NCI-H774 (cell line): ENCODE results near the gene CMKLR1.

Experiments
- DNase-seq: peaks from one replicate; lab custom pipeline; 2025; lab: John Stamatoyannopoulos, UW

Gene CMKLR1

DNA sequence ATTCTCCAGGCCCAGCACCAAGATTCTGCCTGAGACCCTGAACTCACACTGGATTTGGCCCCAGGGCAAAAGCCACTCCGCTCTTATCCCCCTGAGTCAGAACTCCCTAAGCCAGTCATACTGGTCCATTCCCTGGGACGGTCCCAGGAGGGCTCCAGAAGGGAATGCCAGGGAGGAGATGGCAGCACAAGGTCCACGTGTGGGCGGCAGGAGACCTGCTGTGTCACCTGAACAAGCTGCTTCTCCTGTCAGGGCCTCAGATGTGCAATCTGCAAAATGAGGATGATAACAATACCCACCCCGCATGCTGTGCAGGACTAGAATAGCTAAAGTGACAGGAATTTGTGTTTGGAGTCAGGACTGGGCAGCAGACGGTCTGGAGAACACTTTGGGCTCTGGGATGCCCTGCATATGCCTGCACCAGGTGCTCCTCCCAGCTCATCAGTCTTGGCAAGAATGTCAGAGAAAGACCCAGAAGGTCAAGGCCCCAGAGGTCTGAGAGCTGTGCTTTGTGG lies 40.3 kb downstream of the CMKLR1 start:
- no peak for DNase-seq

DNA sequence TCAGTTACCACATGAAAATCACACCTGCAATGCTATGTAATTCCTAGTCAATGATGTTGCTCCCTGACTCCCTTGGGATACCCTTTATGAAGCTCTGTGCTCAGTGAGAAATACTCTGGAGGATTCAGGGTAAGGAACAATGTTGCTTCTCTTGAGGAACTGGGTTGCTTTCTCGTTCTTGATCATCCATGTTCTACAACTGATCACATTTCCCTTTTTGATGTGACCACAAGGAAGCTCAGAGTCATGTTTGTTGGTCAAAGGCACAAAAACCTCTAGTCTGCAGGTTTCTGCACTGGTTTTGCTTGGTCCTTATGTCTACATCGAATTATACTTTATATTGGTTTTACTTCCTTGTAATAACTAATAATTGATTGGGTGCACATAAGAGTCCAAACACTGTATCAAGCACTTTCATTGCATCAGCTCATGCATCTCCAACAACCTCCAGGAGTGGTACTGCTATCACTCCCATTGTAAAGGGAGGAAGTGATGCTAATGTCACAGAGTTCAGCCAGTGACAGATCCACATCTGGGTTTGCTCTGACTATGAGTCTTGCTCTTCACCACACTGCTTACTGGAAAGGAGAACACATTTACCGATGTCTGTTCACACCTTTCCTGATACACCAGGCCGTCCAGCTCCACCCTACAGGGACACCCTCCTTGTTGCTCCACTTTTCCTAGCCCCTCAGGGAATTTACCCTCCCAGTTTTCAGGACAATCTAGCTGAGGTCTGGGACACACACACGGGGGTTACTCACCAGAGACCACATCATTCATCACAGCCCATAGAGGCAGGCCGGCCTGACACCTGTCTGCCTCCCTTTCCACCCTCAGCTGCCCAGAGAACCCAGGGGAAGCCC lies 41.0 kb downstream of the CMKLR1 start:
- DNase-seq, result no peak

DNA sequence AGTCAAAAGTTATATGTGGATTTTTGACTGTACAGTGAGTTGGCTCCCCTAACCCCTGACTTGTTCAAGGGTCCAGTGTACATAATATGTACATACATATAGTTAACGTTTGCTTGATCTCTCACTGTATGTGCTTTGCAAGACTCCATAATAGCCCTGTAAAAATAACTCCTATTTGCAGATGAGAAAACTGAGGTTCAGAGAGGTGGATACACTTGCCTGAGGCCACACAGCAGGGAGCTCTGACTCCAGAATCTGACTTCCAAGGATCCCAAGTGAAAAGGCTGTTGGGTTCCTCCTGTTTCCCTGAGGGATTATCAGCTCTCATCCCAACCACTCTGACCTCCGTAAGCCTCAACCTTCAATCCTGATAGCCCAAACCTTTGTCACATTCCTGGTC lies 41.7 kb downstream of the CMKLR1 start:
- DNase-seq, result no peak

DNA sequence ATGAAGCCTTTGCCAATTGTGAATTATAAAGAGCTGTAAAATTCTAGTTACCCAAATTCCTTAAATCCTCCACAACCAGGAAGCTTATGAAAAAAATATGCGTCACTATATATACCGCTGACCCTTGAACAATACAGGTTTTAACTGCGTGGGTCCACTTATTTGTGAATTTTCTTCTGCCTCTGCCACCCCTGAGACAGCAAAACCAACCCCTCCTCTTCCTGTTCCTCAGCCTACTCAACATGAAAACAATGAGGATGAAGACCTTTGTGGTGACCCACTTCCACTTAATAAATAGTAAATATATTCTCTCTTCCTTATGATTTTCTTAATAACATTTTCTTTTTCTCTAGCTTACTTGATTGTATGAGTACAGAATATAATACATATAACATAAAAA lies 42.2 kb downstream of the CMKLR1 start:
- no peak for DNase-seq

DNA sequence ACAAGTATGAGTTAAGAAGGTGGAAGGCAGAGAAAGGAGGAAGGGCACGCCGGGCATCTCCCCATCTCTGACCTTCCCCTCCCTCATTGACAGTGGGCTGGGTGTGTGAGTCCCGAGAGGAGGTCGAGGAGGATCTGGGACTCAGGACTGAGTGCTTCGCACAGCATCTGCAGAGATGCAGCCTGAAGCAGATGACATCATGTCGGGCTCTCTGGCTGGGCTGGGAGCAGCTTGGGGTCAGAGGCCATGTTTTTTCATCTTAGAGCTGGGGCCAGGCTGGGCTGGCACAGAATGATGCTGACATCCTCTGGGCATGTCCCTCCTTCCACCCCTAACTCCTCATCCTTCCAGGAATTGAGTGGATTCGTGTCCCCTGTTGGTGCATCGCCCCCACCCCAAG lies 43.5 kb downstream of the CMKLR1 start:
- no peak for DNase-seq

DNA sequence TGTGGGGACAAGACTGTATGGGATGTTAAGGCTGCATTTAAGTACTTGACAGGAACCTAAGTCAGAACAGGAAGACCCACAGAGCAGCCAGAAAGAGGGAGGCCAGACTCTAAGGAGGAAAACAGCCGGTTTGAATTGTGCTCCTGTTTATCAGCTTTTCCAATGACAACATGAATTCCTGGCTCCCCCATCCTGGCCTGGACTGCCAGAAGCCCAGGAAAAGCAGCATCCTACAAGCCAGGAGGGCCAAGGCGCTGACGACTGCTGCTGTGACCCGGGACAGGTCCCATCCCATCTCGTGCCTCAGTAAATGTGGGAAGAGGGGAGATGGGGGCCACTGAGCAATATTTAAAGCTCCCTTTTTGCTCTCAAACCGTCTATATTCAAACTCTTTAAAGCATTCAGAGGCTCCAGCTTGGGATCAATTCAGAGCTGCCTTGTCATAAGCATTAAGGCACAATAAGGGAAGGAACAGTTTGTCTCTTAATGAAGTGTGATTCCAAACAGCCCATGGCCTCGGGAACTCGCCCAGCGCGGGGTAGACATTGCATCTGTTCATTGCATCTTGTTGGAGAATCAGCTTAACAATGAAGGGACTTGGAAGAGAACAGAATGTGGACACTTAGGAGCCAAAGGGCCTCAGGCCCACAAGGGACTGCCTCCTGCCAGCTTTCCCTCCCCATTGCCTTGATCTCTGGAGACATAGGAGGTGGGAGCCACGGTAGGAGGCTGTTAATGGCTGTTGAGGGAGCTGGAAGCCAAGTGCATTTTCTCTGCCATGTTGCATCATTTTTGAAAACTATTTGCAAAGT lies 49.6 kb downstream of the CMKLR1 start:
- no peak for DNase-seq

DNA sequence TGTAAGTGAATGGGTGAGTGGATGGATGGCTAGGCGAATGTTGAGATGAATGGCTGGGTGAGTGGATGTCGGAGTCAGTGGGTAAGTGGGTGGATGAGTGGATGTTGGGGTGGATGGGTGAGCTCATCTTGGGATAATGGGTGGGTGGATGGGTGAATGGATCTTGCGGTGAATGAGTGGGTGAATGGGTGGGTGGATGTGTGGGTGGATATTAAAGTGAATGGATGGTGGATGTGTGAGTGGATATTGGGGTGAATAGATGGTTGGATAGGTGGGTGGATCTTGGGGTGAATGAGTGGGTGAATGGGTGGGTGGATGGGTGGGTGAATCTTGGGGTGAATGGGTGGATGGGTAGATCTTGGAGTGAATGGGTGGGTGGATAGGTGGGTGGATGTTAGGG lies 51.9 kb downstream of the CMKLR1 start:
- no peak for DNase-seq

DNA sequence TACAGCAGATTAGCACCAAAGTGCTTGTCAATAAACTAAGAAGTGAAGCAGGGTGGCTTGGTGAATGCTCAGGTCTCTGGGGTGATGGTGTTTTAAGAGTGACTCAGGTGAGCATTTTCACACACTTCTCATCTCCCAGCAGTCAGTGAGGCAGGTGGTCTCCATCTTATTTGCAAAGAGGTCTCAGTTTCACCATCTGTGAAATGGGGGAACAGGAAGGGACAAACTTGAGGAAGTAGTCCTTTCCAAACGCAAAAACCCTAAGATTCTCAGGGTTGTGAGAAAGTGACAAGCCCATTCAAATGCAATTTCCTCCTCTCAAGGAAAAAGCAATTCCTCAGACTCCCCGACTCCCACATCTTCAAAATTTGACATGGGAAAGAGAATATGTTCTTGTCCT lies 54.1 kb downstream of the CMKLR1 start:
- no peak for DNase-seq

DNA sequence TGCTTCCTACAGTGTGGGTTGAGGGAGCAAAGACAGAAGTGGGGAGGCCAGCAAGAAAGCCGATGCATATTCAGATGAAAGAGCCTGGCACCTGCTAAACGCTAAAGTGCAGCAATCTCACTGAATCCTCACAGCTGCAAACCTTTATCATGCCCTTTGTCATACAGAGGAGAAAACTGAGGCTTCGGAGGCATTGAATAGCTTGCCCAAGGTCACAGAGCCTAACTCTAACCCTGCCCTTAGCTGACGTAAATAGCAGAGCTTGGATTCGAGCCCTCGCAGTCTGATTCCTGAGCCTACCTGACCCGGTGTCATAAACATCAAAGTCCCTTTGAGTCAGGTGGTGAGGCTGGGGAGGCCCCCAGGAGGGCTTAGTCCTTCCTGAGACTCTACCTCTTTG lies 54.9 kb downstream of the CMKLR1 start:
- no peak for DNase-seq

DNA sequence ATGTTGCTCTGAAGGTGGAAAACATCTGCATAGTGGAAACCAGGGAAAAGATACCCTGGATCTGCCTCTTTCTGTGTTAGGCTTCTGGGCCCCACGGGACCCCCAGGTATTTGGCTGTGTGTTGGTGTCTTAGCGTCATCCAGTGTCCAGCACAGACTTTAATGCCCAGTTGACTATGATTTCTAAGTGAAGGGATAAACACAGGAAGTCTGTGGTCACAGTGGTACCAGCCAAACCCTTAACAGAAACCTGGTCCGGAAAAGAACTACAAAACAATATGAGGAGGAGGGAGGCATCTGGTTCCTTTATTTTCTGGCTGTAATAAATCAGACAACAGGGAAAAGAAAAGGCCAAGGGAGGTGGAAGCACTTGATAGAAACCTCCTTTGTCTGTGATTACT lies 56.4 kb downstream of the CMKLR1 start:
- DNase-seq, result no peak

DNA sequence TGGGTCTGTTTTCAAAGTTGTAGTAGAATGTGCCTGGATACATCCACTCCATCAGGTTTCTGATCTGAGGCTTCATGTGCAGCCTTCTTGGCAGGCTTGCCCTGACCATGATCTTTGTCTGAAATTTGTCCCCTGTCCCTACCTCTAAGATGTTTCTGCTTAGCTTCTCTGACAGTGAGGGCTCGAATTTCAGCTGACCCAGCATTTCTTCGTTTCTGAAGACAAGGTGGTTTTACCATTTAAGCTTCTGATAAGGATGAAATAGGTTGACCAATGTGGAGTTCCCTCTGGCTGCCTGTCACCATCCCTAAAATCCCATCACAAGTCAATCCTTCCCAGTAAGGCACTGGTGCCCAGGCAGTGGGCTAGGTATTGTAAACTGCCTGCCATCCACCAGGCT lies 57.0 kb downstream of the CMKLR1 start:
- DNase-seq, result no peak

DNA sequence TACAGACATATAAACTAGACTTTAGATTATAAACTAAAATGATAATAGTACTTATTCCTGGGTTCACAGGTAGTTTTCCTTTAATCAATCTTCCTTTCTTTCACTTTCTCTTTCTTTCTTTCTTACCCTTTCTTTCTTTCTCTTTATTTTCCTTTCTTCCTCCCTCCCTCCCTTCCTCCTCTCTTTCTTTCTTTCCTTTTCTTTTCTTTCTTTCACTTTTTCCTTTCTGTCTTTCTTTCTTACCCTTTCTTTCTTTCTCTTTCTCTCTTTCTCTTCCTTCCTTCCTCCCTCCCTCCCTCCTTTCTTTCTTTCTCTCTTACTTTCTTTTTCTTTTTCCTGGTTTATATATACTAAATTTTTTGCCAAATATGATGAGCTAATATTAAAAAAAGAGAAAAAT lies 61.5 kb downstream of the CMKLR1 start:
- DNase-seq, result no peak

DNA sequence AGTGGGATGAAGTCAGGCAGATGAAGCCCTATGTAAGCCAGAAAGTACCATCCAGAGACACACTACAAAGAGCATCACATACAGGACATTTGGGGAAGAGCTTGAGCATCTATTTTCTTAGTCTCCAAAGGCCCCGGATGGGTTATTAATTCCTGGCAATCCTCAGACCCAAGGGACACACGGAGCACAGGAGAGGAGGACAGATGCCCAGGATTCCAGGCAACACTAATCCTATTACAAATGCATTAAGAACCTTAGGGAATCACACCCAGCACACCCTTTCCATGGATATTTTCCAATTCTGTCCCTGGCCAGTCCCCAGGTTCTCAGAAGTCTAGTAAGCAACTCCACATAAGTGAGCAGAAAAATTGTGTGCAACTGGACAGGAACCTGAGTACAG lies 65.9 kb downstream of the CMKLR1 start:
- no peak for DNase-seq

DNA sequence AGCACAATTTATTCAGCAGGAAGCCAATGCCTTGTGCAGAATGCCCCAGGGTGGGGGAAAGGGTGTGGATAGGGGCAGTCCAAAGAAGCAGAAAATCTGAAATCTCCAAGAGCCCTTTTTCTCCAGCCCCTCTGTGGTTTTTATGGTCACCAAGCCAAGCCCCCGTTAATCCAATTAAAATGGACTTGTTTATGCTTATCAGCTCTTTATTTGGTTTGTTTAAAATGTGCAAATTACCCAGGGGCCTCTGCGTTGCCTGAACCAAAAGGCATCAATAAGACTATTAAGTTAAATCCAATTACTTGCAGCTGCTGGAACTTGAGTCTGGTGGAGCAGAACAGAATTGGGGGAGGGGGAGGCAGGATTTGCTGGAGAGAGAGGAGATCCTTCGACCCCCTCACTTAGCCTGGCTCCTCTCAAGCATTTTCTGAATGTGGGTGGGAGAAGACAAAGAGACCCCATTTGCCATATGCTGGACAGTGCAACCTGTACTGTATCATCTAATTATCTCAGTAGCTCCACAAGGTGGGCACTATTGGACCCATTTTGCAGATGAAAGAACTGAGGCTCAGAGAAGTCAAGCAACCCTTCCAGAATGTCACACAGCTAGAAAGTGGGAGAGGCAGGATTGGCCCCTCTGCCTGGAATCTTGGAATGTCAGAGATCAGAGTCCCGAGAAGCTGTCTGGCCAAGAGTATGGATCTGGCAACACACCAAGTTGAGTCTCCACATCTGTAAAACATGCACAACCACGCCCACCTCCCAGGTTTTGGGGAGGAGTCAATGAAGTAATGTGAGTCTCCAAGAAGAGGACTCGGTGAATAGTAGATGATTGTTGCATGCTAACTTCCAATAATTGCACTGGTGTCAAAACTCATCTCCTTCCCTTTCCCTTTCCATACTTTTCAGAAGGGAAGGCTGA lies 66.9 kb downstream of the CMKLR1 start:
- DNase-seq, result no peak

DNA sequence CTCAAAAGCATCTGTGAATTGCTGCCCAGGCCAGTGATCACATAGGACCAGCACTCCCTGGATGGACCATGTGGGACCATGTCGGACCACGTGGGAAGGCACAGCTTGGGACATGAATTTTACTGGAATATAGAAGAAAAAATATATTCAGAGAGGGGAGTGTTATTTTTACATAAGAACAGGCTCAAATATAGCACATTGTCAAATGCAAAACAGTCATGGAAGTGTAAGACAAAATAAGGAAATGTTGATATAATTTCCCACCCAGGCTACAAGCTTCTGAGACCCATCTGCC lies 68.3 kb downstream of the CMKLR1 start:
- no peak for DNase-seq

DNA sequence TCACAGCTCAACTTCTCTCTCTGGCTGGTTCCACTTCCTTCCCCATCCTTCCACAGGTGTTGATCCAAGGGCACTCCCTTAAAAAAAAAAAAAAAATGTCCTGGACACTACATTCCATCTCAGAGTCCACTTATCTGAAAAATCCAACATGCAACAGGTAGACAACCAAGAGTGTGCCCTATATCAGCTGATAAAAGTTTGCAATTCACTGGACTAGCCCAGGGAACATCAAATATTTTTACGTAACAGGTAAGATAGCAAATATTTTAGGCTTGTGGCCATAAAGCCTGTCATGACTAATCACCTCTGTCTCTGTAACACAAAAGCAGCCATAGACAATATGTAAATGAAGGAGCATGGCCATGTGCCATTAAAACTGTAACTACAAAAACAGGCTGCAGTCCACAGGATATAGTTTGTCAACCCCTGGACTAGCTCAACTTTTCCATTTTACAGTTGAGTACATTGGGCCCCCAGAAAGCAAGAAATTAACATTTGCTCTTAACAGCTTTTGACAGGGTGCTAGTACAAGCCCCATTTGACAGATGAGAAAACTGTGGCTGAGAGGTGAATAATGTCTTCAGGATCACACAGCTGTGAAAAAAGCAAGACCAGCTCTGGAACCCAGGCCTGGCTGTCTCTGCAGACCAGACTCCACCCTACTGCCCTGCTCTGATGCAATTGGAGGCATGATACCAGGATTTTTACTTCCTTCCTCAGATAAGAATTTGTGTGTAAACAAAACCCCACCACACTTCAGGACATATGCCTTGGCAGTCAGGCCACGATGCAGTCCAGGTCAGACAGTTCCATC lies 68.9 kb downstream of the CMKLR1 start:
- no peak for DNase-seq

DNA sequence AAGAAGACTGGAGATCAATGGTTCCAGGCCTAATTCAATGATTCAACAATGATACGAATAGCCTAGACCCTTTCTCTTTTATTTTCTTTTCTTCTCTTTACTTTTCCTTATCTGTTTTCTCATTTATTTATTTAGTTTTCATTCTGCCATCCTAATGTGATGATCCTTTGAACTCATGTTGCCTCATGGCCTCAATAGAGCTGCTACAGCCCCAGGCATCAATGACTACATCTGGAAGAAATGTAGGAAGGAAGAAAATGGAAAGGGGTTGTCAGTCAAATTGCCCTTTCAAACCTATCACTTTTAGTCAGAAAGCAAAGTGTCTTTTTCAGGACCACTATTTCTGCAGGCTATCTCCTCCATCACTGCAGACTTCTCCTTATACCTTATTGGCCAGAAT lies 69.9 kb downstream of the CMKLR1 start:
- no peak for DNase-seq

DNA sequence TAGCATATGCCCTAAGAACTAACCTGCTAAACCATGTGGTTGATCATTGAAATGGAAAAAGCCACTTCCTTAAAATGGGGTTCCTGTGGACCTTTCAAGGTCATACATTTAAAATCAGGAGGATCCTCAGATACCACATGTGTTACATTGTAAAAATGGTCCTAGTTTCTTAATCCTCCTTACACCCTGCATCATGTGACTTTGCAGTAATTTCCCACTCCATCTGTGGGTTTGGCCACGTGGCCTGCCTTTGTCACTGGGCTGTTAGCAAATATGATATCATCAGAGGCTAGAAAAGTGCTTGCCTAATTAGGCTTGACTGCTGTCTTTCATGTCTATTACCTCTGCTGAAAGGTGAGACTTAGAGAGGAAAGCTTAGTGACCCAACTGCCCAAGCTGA lies 70.7 kb downstream of the CMKLR1 start:
- DNase-seq, result no peak

DNA sequence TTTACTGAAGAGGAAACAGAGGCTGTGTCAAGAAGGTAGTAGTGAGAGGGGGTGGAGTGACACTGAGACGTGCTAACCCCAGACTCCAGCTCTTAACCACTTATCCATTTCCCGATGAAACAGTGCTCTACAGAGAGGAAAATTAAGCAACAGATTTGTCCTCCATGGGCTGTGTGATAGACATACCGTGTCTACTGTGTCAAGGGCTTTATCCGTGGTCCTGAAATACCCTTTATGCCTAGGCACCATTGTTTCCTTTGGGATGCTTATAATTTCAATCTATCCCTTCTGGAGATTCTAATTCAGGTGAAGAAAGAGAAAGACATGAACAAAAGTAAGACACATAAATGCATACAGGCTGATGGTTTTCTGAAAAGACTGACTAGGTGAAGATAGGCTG lies 71.7 kb downstream of the CMKLR1 start:
- no peak for DNase-seq

DNA sequence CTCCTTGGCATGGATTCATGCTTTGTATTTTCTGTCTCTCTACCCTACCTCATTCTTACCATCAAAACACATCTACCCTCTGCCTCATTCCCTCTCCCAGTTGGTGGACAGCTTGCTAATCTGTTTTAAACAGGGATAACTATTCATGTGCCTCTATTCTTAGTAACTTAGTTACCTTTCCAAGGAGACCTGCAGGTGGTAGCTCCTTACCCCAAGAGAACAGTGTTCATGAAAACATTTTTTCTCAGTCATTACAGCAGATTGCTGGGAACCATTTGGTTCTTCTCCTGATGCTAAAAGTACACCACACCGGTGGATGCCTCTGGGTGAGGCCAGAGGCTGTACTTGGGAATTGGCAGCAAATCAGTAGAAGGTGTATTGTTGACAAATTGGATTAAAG lies 73.0 kb downstream of the CMKLR1 start:
- no peak for DNase-seq

DNA sequence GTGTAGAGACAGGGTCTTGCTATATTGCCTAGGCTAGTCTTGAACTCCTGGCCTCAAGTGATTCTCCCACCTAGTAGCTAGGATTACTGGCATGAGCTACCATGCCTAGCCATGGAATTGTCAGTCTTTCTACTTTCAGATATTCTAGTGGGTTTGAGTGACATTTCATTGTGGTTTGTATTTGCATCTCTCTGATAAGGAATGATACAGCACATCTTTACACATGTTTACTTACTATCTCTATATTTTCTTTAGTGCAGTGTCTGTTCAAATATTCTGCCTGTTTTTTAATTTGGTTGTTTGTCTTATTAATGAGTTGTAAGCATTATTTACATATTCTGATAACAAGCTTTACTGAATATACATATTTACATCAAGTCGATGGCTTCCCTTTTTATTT lies 73.6 kb downstream of the CMKLR1 start:
- DNase-seq, result no peak

DNA sequence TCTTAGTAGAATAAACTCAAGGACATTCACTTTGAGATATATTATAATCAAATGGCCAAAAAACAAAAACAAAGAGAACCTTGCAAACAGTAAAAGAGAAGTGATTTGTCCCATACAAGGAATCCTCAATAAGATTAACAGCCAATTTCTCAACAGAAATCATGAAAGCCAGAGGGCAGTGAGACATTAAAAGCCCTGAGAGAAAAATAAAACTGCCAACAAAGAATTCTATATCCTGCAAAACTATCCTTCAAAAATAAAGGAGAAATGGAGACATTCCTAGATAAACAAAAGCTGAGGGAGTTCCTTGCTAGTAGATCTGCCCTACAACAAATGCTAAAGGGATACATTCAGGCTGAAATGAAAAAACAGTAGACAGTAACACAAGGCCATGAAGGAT lies 78.1 kb downstream of the CMKLR1 start:
- no peak for DNase-seq
